NK-92 (cell line): ENCODE results near the gene SPIN1.
"Not testable (repeated sequence)": the region's sequence is repeated elsewhere in the genome, so short reads cannot be mapped to it uniquely, and the experiment has no call there.

ENCODE experiments used
- DNase-seq: peaks from one replicate; lab custom pipeline; 2025; ENCODE audit not compliant: unreplicated experiment; lab: John Stamatoyannopoulos, UW

SPIN1 gene

DNA sequence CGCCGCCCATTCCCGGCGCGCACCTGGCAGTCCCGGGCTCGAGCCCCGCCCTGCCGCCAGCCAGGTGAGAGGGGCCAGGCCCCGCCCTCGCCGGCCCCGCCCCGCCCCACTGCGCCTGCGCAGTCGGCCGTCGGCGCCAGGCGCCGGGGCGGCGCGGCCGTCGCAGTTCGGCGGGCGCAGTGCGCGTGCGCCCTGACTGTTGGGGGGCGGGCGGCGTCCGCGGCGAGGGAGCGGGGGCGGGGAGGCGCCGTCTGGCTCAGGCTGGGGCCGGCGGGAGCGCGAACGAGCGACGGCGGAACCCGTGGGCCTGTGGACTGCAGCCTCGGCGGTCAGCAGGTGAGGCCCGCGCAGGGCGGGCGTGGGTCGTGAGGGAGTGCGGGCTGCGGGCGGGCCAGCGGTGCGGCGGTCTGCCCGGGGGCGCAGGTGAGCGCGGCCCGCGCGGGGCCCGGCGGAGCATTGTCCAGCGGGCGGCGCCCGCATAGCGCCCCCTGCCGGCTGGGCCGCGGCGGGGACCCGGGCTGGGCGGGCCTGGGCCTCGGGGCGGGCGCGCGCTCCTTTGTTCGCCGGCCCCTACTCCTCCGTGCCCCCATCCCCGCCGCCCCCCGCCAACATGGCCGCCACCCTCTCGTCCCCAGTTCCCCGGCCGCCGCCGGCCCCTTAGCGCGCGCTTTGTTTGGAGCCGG lies at the start of gene SPIN1:
SPIN1 (plus strand) TSS at position 242 of the 683 bp plus-strand sequence. CDS start 38,096 bp downstream, outside the sequence.
- DNase-seq: peak; percentile 32

DNA sequence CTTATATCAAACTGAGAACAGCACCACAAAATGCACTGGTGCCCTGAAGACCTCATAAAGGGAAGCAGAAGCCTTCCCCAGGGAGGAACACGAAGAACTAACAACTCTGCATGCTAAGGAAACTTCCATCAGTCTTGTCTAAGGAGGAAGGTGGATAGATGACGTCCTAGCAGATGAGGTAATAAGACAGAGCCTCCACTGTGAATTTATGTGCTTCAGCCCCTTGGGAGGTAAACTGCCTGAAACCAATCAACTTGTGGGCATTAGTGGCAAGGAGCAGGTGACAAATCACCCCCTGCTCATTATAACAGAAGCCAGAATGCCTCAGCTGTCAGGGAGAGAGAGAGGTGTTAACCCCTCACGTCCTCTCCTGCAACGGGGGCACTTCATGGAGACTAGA lies 48.9 kb upstream of the SPIN1 start:
- DNase-seq: no peak

DNA sequence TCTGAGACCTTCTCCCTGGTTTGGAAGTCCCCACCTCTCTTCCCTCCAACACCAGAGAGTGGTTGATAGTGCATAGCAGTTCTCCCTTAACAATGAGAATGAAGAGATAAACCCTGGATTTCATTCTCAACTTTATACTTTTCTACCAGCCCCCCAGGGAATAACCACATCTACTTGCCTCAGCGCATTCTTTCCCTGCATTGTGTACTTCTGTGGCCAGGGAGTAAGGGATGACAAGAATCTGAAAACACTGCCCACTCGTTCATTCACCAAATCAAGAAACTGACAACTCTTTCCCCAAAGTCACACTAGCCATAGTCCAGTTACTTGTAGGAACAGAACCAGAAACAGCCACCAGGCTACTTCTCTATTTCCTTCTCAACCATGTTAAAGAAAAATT lies 46.0 kb upstream of the SPIN1 start:
- DNase-seq: no peak

DNA sequence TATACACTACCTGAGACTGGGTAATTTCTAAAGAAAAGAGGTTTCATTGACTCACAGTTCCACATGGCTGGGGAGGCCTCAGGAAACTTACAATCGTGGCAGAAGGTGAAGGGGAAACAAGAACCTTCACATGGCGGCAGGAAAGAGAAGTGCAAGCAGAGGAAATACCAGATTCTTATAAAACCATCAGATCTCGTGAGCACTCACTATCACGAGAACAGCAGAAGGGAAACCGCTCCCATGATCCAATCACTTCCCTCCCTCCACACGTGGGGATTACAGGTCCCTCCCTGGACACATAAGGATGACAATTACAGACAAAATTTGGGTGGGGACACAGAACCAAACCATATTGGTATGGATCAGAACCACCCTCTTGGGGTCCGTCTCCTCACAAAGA lies 44.2 kb upstream of the SPIN1 start:
- DNase-seq: no peak

DNA sequence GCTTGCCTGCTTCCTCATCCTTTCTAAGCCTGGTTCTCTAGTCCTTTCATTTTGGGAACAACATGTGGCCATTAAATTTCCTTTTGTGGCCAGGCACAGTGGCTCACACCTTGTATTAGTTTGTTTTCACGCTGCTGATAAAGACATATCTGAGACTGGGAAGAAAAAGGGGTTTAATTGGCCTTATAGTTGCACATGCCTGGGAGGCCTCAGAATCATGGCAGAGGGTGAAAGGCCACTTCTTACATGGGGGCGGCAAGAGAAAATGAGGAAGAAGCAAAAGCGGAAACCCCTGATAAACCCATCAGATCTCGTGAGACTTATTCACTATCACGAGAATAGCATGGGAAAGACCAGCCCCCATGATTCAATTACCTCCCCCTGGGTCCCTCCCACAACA lies 37.9 kb upstream of the SPIN1 start:
- DNase-seq: not testable (repeated sequence)

DNA sequence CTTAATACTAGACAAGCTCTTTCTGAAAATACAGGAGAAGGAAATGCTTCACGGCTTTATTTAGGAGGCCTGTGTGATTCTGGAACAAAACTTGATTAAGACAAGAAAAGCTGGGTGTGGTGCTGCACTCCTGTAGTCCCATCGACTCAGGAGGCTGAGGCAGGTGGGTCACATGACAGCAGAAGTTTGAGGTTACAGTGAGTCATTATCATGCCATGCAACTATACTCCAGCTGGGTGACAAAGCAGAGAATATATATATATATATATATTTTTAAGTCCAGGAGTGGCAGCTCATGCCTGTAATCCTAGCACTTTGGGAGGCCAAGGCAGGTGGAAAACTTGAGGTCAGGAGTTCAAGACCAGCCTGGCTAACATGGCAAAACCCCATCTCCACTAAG lies 33.1 kb upstream of the SPIN1 start:
- DNase-seq: no peak

DNA sequence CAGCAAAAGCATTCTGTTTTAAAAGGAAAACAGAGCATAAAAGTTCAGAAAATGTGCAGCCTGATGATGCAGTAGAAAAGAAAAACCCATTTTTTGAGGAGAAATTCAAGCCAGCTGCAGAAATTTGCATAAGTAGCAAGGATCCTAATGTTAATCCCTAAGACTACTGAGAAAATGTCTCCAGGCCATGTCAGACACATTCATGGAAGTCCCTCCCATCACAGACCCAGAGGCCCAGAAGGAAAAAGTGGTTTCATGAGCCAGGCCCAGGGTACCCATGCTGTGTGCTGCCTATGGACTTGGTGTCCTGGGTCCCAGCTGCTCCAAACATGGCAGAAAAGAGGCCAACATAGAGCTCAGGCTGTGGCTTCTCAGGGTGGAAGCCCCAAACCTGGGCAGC lies 31.0 kb upstream of the SPIN1 start:
- DNase-seq: not testable (repeated sequence)

DNA sequence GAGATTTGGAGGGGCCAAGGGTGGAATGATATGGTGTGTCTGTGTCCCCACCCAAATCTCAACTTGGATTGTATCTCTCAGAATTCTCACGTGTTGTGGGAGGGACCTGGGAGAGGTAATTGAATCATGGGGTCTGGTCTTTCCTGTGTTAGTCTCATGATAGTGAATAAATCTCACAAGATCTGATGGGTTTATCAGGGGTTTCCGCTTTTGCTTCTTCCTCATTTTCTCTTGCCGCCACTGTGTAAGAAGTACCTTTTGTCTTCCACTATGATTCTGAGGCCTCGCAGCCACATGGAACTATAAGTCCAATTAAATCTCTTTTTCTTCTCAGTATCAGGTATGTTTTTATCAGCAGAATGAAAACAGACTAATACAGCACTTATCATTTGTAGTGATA lies 29.5 kb upstream of the SPIN1 start:
- DNase-seq: no peak

DNA sequence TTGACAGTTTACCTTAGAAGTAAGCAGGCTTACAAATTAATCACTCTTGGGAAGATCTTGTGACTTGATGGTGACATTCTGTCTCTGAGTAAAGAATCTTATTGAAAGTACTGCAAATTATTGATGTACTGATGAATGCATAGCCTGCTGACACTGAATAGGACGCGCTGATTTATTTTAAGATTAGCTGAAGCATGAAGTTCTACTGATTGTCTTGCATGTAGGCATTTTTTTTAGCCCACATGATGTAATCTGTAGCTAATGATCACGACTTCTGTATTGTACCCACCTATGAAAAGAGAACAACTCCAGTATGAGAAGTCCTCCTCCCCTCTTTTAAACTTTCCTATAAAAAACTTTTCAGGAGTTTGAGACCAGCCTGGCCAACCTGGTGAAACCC lies 28.3 kb upstream of the SPIN1 start:
- DNase-seq: no peak

DNA sequence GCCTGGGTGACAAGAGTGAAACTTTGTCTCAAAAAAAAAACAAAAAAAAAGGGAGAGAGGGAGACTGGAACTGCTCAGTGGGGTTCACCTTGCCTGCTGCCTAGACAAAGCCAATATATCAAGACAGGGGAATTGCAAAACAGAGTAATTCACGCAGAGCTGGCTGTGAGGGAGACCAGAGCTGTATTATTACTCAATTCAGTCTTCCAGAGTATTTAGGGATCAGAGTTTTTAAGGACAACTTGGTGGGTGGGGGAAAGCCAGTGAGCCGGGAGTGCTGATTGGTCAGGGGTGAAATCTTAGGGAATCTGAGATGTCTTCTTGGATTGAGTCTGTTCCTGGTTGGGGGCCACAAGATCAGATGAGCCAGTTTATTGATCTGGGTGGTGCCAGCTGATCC lies 25.6 kb upstream of the SPIN1 start:
- no peak for DNase-seq

DNA sequence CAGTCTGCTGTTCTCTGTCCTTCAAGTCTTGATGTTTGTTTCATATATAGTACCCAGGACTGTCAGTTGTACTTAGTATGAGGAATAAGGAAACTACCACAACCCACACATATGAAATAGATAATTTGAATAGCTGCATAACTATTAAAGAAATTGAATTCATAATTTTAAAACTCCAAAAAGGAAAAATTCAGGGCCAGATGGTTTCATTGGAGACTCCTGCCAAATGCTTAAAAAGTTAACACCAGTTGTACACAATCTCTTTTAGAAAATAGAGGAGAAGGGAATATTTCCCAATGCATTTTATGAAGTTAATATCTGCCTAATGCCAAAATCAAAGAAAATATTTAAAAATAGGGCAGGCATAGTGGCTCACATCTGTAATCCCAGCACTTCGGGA lies 24.6 kb upstream of the SPIN1 start:
- no peak for DNase-seq

DNA sequence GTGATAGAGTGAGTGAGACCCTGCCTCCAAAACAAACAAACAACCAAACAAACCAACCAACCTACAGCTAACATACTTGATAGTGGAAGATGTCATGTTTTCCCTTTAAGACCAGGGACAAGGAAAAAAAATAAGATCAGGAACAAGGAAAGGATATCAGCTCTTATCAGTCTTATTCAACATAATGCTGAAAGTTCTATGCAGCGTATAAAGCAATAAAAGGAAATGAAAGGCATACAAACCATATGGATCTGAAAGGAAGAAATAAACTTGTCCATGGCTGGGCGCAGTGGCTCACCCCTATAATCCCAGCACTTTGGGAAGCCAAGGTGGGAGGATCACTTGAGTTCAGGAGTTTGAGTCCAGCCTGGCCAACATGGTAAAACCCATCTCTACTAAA lies 23.5 kb upstream of the SPIN1 start:
- no peak for DNase-seq

DNA sequence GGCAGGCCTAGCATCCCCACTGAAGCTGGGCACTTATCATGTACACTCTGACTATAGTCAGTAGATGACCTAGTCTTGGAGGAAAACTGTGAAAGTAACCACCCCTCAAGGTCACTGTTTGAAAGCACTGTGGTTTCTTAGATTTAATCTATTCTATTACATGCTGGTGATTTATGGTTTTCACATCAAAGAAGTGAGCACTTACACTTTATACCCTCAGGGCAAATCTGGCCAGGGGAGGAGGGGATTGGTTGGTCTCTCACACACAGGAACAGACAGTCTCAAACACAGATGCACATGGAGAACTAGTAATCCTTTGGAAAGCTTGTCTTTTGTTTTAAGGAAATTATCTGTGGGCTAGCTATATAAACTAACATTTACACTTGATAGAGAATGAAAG lies 17.9 kb upstream of the SPIN1 start:
- no peak for DNase-seq

DNA sequence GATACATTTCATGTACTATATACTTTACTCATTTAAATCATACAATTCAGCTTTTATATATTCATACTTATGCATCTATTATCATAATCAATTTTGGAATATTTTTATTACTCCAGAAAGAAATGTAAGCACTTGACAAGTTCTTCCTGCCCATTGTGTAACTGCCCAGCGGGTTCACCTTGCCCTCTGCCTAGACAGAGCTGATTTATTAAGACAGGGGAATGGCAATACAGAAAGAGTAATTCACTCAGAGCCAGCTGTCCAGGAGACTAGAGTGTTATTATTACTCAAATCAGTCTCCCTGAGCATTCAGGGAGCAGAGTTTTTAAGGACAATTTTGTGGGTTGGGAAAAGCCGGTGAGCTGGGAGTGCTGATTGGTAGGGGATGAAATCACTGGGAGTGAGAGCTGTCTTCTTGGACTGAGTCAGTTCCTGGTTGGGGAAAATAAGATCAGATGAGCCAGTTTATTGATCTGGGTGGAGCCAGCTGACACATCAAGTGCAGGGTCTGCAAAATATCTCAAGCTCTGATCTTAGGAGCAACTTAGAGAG lies 16.1 kb upstream of the SPIN1 start:
- DNase-seq: no peak

DNA sequence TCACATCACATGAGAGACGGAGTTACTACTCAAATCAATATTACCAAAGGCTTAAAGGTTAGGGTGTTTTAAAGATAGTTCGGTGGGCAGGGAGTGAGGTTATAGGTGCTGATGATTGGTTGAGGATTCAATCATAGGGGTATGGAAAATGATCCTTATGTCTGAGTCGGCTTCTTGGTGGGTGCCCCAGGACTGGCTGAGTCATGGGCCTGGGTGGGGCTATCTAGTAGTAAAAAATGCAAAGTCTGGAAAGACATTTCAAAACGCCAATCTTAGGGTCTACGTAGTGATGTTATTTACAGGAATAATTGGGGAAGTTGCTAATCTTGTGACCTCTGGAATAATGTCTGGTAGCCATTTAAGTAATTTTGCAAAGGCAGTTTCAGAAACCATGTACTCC lies 15.2 kb upstream of the SPIN1 start:
- no peak for DNase-seq

DNA sequence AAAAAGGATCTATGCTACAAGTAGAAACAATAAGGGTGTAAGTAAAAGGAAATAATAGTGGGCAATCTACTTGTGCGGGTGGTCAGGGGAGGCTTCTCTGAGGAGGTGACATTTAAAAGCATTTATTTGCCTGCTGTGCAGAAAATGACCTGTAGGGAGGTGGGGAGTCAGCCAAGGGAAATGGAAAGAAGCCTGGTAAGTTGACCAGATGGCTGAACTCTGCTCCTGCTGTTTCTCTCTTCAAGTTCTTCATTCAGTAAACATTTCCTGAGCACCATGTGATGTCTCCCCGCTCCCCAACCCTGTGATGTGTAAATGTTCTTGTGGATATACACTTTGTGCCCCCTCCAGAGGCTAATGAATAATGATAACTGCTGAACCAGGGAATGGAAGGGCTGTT lies 9.9 kb upstream of the SPIN1 start:
- DNase-seq: no peak

DNA sequence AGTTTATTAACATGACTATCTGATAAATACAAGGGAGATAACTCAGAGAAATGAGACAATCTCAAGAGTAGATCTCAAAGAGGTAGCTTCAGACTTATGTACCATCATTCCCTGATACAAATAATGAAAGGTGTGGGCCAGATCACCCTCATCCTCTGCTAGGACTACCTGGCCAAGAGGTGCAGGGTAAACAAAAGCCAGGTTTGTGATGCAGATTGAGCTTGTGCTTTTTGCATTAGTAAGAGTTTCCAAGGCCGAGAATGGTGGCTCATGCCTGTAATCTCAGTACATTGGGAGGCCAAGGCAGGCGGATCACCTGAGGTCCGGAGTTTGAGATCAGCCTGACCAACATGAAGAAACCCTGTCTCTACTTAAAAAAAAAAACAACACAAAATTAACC lies 8.9 kb upstream of the SPIN1 start:
- no peak for DNase-seq

DNA sequence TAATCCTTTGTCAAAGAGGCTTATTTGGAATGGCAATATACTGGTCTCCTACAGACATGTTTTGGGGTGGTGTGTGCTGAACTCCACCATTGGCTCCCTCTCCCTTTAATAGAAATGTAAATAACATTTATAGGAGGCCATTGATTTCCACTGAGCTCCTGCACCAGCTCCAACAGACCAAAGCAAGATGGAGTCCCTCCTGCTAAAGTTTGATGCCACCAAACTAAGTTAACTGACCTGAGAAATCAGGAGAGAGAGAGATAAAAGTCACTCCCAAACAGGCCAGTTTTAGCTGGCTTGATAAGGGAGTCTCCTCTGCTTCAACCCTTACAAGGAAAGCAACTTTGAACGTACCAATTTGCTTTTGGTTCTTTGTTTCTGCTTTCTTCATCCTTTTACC lies 8.1 kb upstream of the SPIN1 start:
- DNase-seq: no peak

DNA sequence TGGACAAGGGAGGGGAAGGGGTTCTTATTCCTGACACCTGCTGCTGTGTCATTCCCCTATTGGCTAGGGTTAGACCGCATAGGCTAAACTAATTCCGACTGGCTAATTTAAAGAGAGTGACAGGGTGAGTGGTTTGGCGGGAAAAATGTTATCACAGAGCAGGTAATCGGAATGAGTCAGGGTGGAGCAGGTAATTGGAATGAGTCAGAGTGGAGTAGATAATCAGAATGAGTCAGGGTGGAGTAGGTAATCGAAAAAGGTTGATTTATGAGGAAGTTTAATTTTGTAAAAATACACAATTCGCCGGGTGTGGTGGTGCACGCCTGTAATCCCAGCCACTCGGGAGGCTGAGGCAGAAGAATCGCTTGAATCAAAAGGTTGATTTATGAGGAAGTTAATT lies 6.9 kb upstream of the SPIN1 start:
- DNase-seq: not testable (repeated sequence)

DNA sequence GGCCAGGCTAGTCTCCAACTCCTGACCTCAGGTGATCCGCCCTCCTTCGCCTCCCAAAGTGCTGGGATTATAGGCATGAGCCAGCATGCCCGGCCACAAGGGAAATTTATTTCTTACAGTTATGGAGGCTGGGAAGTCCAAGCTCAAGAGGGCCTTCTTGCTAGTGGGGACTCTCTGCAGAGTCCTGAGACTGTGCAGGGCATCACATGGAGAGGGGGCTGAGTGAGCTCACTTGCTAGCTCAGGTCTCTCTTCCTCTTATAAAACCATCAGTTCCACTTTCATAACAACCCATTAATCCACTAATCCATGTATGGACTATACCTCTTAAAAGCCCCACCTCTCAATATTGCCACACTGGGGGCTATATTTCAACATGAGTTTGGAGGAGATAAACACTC lies 5.1 kb upstream of the SPIN1 start:
- DNase-seq: no peak

DNA sequence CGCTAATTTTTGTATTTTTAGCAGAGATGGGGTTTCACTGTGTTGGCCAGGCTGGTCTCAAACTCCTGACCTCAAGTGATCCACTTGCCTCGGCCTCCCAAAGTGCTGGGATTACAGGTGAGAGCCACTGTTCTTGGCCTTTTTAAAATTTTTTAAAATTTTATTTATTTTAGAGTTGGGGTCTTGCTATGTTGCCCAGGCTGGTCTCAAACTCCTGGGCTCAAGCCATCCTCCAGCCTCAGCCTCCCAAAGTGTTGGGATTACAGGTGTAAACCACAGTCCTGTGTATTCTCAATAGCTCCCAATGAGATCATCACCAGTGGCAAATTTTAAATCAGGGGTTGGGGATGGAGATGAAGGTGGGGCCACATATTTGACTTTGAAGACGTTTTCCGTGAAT lies 2.1 kb upstream of the SPIN1 start:
- DNase-seq: not testable (repeated sequence)

DNA sequence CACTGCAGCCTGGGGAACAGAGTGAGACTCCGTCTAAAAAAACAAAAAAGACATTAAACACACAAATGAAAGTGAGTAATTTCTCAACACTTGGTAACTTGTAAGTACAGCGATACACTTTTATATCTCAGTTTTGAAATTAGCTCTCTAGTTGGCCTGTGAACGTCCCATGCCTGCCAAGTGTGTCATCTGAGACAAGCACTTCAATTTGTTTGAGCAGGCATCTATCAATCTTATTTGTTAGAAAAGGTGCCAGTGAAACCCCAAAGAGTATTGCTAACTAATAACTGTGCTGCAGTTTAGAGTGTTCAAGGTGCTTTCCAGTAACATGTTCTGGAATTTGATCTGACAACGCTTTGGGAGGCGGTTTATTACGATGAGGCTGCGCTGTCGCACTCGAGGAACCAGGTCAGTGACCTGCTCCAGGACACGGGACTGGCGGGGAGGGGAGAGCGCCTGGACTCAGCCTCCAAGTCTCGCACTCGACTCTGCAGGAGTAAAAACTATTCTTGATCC lies 1.1 kb upstream of the SPIN1 start:
- no peak for DNase-seq
